ENCODE results near the gene CACNA1C.

GRCh38 chr12:2319136-2319535 lies 266.3 kb downstream of the CACNA1C start:
- TF ChIP-seq CTCF (IDR thresholded peaks at IDR 0.05) (no peak), RAD21 (IDR thresholded peaks at IDR 0.05; ENCODE audit: low read length) (no peak), GABPA (IDR thresholded peaks at IDR 0.05; ENCODE audit: low read depth) (no peak), POLR2AphosphoS5 (IDR thresholded peaks at IDR 0.05; ENCODE audit: low read depth, low read length) (no peak), MAX (IDR thresholded peaks at IDR 0.05; ENCODE audit: low read depth) (no peak), RFX5 (IDR thresholded peaks at IDR 0.05; ENCODE audit: low read length) (no peak), IRF3 (IDR thresholded peaks at IDR 0.05; ENCODE audit: low read depth, low read length) (no peak), GATA2 (CRISPR knock-in tag; IDR thresholded peaks at IDR 0.05) (no peak), MEF2A (IDR thresholded peaks at IDR 0.05; ENCODE audit: borderline replicate concordance, low read depth) (no peak), USF1 (IDR thresholded peaks at IDR 0.05; ENCODE audit: borderline replicate concordance, low read depth) (no peak)
